ELF-1 (cell line): Measurements from ENCODE around the gene GAB2.
"Not testable (repeated sequence)": the region's sequence is repeated elsewhere in the genome, so short reads cannot be mapped to it uniquely, and the experiment has no call there.

Experiments
- DNase-seq: peaks from one replicate; pipeline ENCODE4 v3.0.0-alpha.2; 2016; ENCODE audit warnings: low read depth, low spot score

The GAB2 gene

GRCh38 chr11:78188286-78189173 is 229.1 kb downstream of the GAB2 start, which contains the start of the genes KCTD21 and USP35:
KCTD21 (minus strand) TSS chr11:78188626; CDS start chr11:78174554, 14,072 bp downstream.
USP35 (plus strand) TSS chr11:78188919; CDS start chr11:78196246, 7,327 bp downstream.
- peak; percentile 98 for DNase-seq

DNA sequence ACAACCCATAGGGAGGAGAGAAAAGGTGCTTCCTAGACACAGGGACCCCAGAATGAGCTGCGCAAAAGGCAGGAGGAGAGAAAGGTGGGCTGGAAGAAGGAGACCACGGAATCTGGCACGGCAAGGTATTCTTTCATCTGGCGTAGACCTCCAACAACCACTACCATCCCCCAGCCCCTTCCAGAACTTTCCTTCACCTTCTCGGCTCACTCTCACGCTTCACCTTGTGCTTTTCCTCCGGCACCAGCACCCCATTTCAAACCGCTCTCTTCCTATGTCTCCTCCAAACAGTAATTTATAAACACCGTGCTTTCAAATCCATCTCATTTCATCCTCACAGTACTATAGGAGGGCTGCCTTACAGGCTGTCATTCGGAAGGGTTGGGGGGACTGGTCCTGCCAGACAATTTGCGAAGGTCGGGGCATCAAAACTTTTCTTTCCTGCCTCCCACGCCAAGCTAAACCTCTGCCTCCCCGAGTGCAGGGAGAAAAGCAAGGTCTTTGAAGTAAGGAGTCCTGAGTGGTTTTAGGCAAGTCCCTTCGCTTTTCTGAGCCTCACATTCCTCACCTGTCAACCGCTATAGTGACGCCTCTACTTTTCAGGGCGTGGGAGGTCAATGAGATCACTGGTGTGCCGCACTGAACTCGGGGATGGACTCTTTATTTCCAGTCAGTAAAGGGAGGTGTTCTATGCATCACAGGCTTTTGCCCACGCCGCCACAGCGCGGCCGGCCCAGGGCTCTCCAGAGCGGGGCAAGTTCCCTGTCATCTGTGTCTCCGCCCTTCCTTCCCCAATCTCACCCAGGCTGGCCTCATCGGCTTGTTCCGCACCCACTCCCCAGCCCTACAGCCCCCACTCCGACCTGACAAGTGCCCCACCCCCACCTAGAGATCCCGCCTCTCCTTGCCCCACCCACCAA is 230.0 kb downstream of the GAB2 start:
- DNase-seq = no peak

GRCh38 chr11:78181185-78181584 is 236.4 kb downstream of the GAB2 start:
- no peak for DNase-seq

DNA sequence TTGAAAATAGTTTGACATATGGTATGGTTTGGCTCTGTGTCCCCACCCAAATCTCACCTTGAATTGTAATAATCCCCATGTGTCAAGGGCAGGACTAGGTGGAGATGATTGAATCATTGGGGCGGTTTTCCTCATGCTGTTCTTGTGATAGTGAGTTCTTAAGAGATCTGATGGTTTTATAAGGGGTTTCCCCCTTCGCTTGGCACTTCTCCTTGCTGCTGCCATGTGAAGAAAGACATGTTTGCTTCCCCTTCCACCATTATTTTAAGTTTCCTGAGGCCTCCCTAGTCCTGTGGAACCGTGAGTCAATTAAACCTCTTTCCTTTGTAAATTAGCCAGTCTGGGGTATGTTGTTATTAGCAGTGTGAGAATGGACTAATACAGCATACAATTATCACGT is 236.9 kb downstream of the GAB2 start:
- no peak for DNase-seq

DNA sequence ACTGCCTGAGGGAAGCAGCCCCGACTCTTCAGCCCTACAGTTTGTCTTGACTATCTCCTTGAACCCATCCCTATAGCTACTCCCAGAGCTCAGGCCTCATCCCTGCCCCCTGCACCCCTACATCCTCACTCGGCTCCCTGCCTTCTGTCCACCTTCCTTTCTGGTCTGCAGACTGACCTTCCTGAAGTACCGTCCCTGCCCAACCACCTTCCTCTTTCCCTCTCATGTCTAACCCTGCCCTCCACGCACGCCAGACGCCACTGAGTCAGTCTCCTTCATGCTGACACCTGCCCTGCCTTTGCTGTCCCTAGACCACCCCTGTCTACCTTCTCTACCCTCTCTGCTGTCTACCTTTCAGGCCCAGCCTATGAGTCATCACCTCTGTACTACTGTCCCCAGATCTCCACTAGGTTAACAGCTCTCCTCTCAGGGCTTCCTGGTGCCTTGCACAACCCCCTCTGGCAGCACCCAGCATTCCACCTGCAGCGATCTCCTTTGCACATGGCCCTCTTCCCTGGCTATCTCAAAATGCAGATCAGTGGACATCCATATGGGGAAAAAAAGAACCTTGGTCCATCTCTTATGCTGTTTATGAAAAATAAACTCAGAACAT is 238.1 kb downstream of the GAB2 start:
- DNase-seq = no peak

GRCh38 chr11:78177216-78177615 is 240.4 kb downstream of the GAB2 start:
- DNase-seq = no peak

- no peak for DNase-seq
These were observed 240.9 kb downstream of the GAB2 start for GRCh38 chr11:78176605-78177141.

- not testable (repeated sequence) for DNase-seq
These were observed 241.8 kb downstream of the GAB2 start for GRCh38 chr11:78175862-78176261.

DNA sequence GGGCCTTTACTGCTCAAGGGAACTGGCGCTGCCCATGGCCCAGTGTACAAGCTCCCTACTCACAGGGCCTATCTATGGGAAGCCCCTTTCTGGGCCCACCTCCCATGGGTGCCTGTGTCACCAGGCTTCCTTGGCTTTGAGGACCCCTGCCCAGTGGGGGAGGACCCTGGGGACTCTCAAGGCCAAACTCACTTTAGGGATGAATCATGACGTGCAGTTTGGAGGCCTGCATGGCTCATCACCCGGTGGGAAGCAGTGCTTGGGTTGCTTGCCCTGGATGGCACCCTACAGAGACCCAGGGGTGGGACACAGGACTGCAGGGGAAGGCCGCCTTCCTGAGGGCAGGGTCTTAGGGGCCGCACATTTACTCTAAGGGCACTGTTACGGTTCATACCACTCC is 245.7 kb downstream of the GAB2 start:
- DNase-seq = no peak

DNA sequence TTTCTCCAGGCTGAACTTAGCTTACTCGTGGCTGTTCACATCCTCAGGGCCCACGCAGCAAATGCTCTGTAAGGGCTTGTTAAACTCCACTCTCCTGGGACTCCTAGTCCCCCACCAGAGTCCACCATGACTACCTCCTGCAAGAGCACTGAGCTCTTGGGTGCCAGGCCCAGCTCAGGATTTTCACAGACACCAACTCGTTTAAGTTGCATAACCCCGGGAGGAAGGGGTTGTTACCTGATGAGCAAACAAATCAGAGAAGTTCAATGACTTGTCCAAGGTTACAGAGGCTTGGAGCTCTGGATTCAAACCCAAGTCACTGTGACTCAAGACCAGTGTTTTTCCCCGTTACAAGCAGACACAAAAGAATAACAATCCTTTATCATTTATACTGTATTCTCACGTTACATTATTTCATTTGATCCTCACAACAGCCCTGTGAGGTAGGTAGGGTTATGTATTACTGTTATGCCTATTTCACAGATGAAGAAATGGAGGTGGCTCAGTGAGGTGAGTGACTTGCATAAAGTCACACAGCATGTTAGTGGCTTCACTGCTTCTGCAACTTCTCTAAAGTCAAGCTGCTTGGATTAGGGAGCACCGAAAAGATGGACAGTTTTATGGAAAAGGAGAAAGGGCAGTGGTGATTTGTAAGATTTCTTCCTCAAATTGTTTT is 246.6 kb downstream of the GAB2 start:
- DNase-seq = no peak

DNA sequence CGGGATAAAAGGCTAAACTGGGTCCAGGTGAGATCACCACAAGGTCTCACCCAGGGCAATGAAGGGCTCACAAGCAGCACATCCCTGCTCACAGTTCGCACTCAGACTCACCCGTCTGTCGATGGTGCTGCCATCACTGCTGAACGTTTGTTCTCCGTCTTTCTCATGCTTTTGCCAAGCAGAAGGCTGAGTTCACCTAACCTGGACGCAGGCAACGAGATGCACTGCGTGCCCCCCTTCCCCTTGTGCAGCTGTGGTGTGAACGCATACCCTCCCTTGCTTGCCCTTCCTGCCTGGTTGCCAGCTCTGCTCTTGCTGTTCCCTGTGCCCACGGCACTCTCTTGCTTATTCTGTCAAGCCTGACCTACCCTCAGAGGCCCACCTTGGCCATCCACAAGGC is 247.2 kb downstream of the GAB2 start:
- no peak for DNase-seq

DNA sequence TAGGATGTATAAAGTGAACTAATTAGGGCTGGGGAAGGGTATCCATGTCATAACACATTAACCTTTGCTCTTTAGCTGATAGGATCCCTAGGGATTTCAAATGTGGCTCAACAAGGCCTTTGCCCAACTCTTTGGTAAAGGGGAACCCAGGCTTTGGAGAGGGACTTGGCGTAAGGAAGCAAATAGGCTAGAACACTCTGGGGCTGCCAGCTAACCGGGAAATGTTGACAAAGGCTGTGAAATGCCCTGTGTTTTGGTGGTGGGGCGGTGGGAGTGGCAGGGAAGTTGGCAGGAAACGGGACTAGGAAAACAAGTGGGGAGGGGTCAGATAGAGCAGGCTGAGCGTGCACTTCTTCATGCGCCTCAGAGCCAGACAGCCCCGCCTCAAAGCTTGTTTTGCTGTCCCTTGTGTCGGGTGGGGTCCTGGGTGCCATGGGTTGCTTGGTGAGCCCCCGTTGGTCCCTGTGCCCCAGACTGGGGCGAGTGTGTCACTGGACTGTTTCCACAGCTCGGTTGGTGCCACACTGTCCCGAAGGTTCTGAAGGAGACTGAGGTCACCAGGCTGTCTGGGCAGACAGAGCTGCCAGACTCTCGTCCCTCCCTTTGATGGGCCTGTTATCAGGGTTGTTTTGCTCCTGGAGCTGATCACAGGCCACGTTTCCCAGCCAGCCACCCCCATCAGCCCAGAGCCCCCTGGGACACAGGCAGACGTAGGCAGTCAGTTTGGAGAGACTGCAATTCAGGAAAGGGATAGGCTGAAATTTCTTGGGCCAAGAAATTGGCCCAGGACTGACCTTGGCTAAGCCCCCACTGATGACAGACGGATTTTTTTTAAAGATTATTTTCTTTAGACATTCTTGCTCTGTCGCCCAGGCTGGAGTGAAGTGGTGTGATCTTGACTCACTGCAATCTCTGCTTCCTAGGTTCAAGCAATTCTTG is 248.8 kb downstream of the GAB2 start:
- DNase-seq = peak; percentile 67

DNA sequence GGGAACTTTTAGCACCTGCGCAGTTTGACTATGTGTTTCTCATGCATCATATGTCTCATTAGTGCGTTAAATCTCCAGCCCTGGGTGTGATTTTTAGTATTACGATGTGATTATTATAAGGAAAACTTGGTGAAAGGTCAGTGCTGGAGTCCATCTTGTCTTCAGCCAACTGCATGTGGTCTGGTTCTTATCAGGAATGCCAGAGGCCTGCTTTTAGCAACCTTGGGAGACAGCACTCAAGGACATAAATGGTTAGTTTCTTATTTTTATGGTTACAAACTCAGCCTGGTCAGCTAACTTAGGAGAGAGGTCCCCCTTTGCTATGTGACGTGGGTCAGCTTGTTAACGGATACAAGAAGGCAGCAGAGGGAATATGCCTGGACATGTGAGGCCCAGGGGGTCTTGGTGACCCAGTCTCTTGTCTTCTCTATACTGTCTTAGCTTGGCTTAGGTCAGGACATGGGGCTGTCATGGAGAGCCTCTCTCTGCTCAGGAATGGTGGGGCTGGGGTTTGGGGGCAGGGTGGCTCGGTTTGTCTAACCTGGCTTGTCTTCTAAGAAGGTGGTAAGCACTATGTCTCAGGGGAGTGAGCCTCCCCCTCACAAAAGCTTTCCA is 250.7 kb downstream of the GAB2 start:
- no peak for DNase-seq
